Measurements from ENCODE around the gene SNCA.

The SNCA gene

GRCh38 chr4:89752932-89753598 lies 83.9 kb downstream of the SNCA start:
- DNase-seq = no peak

- DNase-seq = no peak
These were observed 85.5 kb downstream of the SNCA start for GRCh38 chr4:89751416-89751815.

- no peak for DNase-seq
These were observed 90.6 kb downstream of the SNCA start for GRCh38 chr4:89746377-89746776.

DNA sequence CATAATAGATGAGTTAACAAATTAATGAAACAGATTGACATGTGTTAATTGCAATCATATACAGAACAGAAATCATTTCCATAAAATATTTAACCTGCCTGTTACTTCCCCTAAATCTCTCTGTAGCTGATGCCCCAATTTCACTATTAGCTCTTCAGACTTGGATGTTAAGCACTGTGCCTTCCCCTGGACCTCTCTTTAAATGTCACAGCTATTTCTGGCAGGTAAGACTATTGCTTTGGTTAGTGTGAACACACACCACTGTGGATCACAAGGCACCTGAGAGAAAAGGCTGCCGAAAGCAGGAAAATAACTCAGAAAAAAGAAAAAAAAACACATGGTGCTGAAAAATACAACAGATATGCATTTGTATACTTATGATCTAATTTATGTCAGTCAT lies 91.3 kb downstream of the SNCA start:
- no peak for DNase-seq

- DNase-seq = no peak
These were observed 92.0 kb downstream of the SNCA start for GRCh38 chr4:89744914-89745313.

- DNase-seq = no peak
These were observed 95.2 kb downstream of the SNCA start for GRCh38 chr4:89741768-89742167.

DNA sequence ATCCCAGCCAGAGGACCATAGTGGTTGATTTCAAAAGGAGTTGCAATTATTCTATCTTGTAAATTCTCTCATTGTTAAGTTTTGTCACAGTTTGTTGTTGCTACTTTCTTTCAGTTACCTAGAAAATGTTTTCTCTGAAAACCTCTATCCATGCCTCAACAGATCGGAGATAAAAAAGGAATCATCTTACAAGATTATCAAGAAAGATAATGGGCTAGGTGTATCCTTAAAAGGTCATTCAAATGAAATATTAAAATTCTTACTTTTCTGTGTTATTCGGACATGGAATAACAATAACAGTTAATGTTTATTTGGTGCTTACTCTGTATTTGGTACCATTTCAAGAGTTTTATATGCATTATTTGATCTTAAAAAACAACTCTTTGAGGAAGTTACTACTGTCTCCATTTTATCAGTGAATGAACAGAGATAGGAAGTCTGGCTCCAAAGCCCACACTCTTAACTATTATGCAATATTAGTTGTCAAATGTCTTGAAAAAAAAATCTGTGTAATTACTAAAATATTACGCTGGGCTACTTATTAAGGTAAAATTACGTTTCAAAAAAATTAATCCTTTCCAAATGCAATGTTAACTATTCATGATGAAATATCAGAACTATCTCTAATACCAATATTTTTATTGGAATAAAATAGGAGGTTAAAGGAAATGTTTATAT lies 97.5 kb downstream of the SNCA start:
- DNase-seq = no peak

GRCh38 chr4:89737888-89738287 lies 99.1 kb downstream of the SNCA start:
- no peak for DNase-seq

DNA sequence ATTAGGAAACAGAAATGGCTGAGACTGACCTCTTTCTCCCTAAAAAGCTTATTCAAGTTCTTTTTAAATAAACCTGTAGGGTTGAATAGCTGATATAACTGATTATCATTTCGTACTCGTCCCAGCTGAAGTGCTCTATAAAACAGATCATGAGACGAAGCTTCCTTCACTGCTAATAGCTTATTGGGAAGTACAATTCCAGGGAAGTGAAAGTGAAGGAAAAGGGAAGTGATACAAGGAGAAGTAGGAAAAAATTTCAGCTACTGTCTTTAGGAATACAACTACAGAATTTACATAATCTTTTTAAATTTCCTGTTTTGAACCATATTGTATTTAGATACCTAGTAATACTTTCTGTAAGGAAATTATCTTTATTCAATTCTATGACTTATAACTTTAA lies 103.0 kb downstream of the SNCA start:
- no peak for DNase-seq

- no peak for DNase-seq
These were observed 109.7 kb downstream of the SNCA start for GRCh38 chr4:89727238-89727637.

DNA sequence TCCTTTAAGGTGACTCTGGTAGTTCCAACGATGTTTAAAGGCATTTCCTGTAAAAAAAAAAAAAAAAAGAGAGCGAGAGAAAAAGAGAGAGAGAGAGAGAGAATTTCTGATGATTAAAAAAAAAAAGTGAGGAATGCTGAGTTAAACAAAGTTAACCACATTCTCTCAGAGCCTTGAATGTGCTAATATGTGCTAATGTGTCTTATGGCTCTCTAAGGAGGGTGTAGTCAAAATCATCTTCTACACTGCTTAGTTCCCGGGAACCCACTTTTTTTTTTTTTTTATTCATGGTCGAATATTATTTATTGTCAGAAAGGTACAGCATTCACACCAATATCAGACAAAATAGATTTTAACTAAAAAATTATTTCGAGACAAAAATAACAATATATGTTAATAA lies 111.7 kb downstream of the SNCA start:
- no peak for DNase-seq

- no peak for DNase-seq
These were observed 112.2 kb downstream of the SNCA start for GRCh38 chr4:89724716-89725115.

DNA sequence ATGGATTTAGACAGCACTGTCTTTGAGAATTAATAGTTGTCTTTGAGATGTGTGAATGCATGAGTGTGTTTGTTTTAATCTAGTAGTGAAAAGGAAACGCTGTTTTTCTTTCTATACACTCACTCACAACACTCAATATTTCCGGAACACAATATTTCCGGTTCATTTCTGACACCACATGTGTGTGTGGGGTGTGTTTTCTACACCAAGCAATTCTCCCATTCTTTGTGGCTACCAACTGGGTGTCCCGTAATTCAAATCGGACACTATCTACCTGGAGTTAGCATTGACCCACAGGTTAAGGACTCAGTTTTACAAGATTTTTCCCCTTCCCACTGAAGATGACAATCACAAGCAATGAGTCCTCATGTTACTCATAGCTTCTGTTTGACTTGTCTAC lies 113.9 kb downstream of the SNCA start:
- no peak for DNase-seq

DNA sequence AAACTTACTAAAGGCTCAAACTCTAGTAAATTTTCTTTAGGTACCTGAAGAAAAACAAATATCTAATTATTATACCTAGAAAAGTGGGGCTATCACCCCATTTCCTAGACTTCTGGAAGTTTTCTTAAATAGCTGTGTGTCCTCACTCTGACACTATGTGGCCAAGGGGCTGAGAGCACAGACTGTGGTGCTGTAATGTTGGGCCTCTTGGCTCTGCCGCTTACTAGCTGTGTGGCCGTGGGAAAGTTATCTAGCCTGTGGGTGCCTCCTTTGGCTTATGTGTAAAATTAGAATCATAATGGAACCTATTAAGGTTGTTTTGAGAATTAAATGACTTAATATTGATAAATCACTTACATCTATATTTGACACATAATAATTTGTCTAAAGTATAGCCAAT lies 114.4 kb downstream of the SNCA start:
- no peak for DNase-seq

DNA sequence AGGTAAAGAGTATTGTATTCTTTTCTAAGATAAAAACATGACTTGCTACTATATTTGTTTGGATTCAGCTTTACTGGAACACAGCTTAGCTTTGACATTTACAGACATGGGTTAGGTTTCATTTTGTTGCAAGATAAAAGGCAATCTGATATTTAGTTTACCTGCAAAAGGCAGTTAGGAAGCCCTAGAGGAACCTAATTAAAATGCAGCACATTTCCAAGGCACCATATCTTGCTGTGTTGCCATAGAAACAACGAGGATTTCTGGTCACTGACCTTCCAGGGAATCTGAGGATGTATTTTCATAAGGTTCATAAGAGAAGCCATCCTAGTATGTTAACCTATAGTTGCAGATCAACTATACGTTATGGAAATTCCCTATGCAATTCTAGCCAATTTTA lies 116.0 kb downstream of the SNCA start:
- DNase-seq = no peak

DNA sequence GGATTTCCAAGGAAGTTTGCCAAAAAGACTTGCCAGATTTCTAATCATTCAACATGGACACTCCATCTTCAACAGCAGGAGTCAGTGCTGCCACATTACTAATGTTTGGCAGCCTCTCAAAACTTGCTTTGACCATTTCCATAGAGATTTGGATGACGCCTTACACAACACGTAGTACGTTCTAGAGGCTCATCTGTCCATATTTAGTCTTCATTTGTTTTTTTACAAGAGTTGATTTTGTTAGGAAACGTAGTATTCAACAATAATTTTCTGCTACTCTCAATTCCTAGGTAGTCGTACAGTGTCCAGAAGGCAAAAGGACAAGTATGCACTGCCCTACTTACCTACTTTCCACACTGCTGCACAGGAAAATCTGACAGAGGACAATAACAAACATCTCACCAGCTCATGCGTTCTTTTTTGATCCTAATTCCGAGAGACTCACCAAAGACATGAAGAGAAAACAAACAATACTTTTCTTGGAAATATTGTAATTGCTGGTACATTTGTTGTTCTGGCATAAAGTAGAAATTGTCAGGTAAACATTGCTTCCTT lies 117.3 kb downstream of the SNCA start:
- DNase-seq = no peak

- no peak for DNase-seq
These were observed 120.1 kb downstream of the SNCA start for GRCh38 chr4:89716893-89717292.

- no peak for DNase-seq
These were observed 121.3 kb downstream of the SNCA start for GRCh38 chr4:89715631-89716030.

DNA sequence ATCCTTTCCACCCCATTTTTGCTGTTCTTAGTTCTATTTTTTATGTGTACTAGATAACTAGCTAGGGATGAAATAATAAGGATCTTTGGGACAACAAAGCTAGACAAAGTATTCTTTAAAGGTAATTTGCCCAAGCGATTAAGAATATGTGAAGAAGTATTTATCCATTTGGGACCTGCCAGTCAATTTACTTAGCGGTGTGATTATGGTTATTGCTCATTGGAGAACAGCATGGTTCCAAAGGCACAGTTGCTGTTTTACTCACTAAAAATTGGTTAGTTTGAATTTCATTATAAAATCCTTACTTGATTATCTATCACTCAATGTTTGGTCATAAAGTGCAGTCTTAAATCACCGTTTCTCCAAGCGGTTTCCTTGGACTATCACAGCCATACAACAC lies 124.1 kb downstream of the SNCA start:
- no peak for DNase-seq

DNA sequence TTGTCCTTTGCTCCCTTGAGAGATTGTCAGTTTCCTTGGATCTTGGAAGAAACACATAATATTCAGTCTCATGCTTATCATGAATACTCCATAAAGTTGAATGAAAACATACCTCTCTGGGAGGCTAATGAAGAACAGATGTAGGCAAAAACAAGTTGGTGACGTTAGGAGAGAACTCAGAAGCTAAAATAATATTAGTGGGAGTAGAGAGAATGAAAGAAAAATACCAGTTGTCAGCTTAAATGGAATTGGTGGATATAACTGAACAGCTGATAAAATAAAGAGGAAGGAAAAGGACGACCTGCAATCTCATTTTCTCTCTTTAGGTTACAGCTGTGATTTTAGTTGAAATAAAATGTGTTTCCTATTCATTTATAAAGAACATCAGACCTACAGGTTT lies 124.8 kb downstream of the SNCA start:
- no peak for DNase-seq

- no peak for DNase-seq
These were observed 128.0 kb downstream of the SNCA start for GRCh38 chr4:89708903-89709421.

DNA sequence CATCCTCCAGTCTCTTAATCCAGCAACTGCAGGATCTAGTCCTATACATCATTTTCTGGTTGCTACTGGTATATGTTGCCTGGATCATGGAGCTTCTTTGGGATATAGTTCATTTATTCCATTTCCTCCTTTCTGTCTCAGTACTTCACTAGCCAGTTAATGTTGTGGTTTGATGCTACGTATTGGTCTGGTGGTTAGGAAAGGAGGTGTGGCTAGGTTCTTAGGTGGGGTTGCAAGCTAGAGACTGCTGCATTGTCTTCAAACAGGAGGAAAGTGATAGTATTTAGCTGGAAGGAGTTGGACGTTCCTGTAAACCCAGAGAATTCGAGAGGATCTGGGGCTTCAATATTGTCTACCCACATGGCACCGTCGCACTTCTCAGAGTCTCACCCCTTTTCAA lies 129.5 kb downstream of the SNCA start:
- no peak for DNase-seq

DNA sequence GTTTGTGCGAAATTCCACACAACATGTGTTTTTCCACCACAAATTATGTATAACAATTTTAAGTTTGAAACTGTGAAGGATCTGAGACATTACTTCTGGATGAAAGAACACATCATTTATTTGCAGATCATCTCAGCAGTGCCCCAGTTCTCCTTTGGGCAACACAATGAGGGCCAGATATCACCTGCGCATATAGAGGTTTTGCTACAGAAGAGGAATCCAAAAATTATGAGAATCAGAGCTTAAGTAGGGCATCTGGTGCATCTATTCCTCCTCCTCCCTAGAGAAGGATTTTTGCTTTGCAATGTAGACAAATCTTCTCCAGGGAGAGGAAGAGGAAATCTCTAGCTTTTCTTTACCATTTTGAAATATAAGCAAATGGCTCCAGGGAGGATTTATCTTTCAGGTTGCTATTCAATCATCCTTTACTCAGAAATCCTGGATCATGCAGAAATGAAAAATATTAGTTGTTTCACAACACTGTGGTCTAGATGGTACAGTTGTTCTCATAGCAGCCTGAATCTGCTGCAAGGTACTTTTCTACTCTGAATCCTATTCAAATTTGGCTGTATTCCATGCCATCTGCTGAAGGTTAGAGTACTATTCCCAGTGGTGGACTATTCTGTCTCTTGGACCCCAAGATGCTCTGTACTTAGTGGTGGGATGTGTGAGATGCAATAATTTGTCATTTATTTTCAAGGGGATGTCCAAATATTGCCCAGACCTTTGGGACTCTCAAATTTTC lies 132.1 kb downstream of the SNCA start:
- DNase-seq = no peak
